Fibroblast of mammary gland (primary cell): Measurements from ENCODE around the gene PDC.

Source experiments
- DNase-seq: peaks from one replicate; pipeline ENCODE4 v3.0.0-alpha.2; 2010; ENCODE audit warnings: low read depth
- H3K4me3 ChIP-seq: 2 replicates; pipeline ENCODE4 v1.5.1; 2011; ENCODE audit warnings: low read depth, mild to moderate bottlenecking, low read length, moderate library complexity; ENCODE audit not compliant: control insufficient read depth
- TF ChIP-seq, protein P1 (sequence below): conservative IDR thresholded peaks from 2 replicates; pipeline ENCODE4 v1.5.1; 2011; ENCODE audit warnings: low read depth, low read length, inconsistent platforms; ENCODE audit not compliant: control insufficient read depth, insufficient read depth

Gene PDC

DNA sequence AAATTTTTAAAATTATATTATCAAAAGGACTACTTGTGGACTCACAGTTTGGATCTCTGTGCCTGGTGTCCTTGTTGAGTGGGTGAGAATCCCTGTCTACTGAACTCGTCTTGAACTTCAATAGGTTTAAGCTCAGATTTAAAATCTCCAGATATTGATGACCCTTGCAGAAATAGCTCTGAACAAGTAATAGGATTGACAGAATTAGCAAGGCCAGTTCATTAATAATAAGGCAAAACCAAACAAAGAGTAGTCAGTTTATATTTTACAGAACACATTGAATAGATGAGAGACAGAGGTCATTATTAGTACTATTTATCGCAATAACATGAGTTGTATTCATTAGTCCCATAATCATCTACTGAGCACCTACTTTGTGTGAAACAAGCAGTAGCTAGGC lies at the start of gene PDC:
PDC (minus strand) TSS at position 101 of the 400 bp plus-strand sequence. CDS start 11,655 bp downstream, outside the sequence.
- no peak within 1 kb of the TSS for H3K4me3 ChIP-seq
- TF ChIP-seq, protein P1, sequence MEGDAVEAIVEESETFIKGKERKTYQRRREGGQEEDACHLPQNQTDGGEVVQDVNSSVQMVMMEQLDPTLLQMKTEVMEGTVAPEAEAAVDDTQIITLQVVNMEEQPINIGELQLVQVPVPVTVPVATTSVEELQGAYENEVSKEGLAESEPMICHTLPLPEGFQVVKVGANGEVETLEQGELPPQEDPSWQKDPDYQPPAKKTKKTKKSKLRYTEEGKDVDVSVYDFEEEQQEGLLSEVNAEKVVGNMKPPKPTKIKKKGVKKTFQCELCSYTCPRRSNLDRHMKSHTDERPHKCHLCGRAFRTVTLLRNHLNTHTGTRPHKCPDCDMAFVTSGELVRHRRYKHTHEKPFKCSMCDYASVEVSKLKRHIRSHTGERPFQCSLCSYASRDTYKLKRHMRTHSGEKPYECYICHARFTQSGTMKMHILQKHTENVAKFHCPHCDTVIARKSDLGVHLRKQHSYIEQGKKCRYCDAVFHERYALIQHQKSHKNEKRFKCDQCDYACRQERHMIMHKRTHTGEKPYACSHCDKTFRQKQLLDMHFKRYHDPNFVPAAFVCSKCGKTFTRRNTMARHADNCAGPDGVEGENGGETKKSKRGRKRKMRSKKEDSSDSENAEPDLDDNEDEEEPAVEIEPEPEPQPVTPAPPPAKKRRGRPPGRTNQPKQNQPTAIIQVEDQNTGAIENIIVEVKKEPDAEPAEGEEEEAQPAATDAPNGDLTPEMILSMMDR: no peak
- no peak for DNase-seq

DNA sequence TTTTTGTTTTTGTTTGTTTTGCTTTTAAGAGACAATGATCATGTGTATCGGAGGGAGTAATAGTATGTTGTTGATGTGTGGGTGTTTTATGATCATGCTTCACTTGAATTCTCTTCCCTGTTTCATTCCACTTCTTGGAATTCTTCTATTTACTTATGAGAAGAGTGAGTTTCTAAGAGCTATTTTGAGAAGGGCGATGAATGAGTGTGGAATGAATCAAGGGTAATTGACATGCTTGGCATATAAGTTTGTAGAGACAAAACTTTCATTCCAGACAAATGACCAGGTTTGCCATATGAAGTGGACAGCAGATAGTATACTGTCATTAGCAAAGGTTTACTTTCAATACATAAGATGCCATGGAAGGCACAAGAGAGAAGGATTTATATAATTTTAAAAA lies 42.3 kb upstream of the PDC start:
- TF ChIP-seq, protein P1: no peak
- peak; percentile 4 for DNase-seq

DNA sequence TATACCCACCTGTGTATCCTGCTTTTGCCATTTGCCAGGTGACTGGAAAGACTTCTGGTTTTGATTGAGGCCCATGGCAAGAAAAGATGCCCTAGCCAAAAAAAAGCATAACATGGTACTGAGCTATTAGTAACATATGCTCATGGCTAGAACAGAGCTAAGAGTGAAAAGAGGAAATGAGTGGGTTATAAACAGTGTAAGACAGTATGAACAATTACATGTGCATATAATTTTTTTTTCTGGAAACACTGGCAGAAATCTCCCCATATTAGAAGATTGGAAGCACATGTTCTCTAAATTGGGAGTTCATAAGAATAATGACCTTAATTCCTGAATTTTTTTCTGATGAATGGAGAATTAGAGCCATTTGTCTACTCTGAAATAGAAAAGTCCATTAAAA lies 41.2 kb upstream of the PDC start:
- TF ChIP-seq, protein P1: no peak
- DNase-seq: peak; percentile 60
- no peak overlapping the region for H3K4me3 ChIP-seq

More for the DNA sequence above, 42.3 kb upstream of the PDC start:
- no peak overlapping the region for H3K4me3 ChIP-seq

DNA sequence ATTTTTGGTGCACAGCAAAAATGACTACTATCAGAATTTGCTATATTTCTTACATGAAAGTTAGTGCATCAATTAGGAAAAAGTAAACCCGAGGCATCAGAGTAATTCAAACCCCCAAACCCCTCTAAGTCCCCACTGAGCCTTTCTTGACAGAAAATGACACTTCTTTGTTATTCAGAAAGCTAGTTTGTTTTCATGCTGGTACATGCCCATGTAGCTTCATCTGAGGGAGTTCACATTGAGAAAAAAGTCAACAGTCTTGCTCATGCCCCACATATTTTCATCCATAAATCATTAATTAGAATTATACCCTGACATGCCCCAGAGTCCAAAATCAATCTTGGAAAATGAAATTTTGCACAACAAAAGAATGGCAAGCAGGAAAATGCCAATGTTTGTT lies 39.9 kb upstream of the PDC start:
- TF ChIP-seq, protein P1: no peak
- DNase-seq: no peak
- no peak overlapping the region for H3K4me3 ChIP-seq

DNA sequence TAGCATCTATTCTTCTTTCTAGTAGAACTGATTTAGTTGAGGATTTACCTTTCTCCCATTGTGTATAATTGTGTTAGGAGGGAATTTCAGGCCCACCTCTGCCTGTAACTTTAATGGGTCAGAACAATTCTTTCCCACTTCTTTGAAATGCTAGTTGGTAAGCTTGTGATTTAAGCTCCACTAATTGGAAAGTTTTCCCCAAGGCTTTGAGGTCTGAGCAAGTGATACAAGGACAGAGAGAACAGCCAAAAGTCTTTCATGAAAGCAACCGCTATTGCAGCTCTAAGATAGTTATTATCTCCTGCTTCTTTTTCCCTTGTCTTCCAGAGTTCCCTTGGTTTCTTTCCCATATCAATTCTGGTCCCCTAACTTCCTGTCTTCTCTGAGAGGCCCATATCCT lies 38.7 kb upstream of the PDC start:
- TF ChIP-seq, protein P1: no peak
- peak; percentile 54 for DNase-seq
- no peak overlapping the region for H3K4me3 ChIP-seq

DNA sequence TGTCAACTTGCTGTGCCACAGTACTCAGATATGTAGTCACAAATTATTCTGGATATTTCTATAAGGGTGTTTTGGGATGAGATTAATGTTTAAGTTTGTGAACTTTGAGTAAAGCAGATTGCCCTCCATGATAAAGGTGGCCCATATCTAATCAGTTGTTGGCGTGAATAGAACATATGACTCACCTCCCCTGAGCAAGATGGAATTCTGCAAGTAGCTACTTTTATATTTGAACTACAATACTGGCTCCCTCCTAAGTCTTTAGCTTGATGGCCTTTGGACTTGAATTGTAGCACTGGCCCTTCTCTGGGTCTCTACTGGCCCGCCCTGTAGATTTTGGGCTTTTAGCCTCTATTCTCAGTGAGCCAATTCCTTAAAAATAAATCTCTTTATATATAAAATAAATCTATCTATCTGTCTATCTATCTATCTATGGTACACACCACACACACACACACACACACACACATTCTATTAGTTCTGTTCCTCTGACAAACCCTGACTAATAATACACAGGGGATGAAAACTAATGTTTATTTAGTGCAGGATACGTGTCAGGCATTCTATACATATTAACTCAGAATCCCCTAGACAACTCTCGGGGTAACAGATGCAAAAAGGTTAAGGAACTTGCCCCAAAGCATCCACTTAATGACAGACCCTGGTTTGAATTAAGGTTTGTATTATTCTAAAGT lies 37.9 kb upstream of the PDC start:
- DNase-seq: peak; percentile 90
- TF ChIP-seq, protein P1: no peak
- H3K4me3 ChIP-seq: no peak overlapping the region
